SK-N-SH treated with all-trans-retinoic acid at 6 μM for 48 hours (cell line): ENCODE measurements around the gene CCDC188.

ENCODE experiments used
- ATAC-seq: fragments of 200-7000 bp; cut with Tn5 transposase; 3 replicates; pipeline ENCODE4 v1.9.1; 2020; ENCODE audit warnings: mild to moderate bottlenecking, moderate library complexity
- ARNTL ChIP-seq: fragments of 450-650 bp; formaldehyde crosslinking; IDR thresholded peaks from 2 replicates; pipeline ENCODE4 v1.5.0; 2020; ENCODE audit warnings: low read depth, mild to moderate bottlenecking, moderate library complexity, borderline replicate concordance
- BACH2 ChIP-seq: fragments of 250-450 bp; sonication (Bioruptor Pico); IDR thresholded peaks from 2 replicates; pipeline ENCODE4 v1.9.0; 2021; ENCODE audit warnings: mild to moderate bottlenecking, borderline replicate concordance
- CSDC2 ChIP-seq: fragments of 250-450 bp; sonication (Bioruptor Pico); IDR thresholded peaks from 2 replicates; pipeline ENCODE4 v1.5.0; 2020; ENCODE audit warnings: mild to moderate bottlenecking, moderate library complexity
- ESRRG ChIP-seq: fragments of 250-450 bp; sonication (Bioruptor Pico); IDR thresholded peaks from 2 replicates; pipeline ENCODE4 v1.6.1; 2021; ENCODE audit warnings: mild to moderate bottlenecking
- GLIS3 ChIP-seq: fragments of 250-450 bp; sonication (Bioruptor Pico); IDR thresholded peaks from 2 replicates; pipeline ENCODE4 v1.5.0; 2020; ENCODE audit warnings: mild to moderate bottlenecking, moderate library complexity
- ISL1 ChIP-seq: fragments of 250-450 bp; sonication (Bioruptor Pico); IDR thresholded peaks from 2 replicates; pipeline ENCODE4 v2.1.2; 2022; ENCODE audit warnings: mild to moderate bottlenecking, moderate library complexity
- OSR1 ChIP-seq: fragments of 250-450 bp; sonication (Bioruptor Pico); IDR thresholded peaks from 2 replicates; pipeline ENCODE4 v1.8.0; 2022; ENCODE audit warnings: moderate library complexity, mild to moderate bottlenecking, inconsistent platforms
- PPARA ChIP-seq: fragments of 250-450 bp; sonication (Bioruptor Pico); IDR thresholded peaks from 2 replicates; pipeline ENCODE4 v1.5.0; 2020; ENCODE audit warnings: mild to moderate bottlenecking, borderline replicate concordance
- RARB ChIP-seq: fragments of 250-450 bp; sonication (Bioruptor Pico); IDR thresholded peaks from 2 replicates; pipeline ENCODE4 v1.8.0; 2021; ENCODE audit warnings: mild to moderate bottlenecking, moderate library complexity
- SNAI2 ChIP-seq: fragments of 250-450 bp; sonication (Bioruptor Pico); IDR thresholded peaks from 2 replicates; pipeline ENCODE4 v1.5.0; 2020; ENCODE audit warnings: mild to moderate bottlenecking, moderate library complexity
- TCF4 ChIP-seq: fragments of 250-450 bp; sonication (Bioruptor Pico); IDR thresholded peaks from 2 replicates; pipeline ENCODE4 v1.8.0; 2021; ENCODE audit warnings: mild to moderate bottlenecking, moderate library complexity, borderline replicate concordance
- TOX ChIP-seq: fragments of 250-450 bp; sonication (Bioruptor Pico); IDR thresholded peaks from 2 replicates; pipeline ENCODE4 v1.8.0; 2021; ENCODE audit warnings: mild to moderate bottlenecking, moderate library complexity, borderline replicate concordance
- ZC3H10 ChIP-seq: fragments of 250-450 bp; sonication (Bioruptor Pico); IDR thresholded peaks from 2 replicates; pipeline ENCODE4 v1.5.1; 2021; ENCODE audit warnings: mild to moderate bottlenecking, moderate library complexity
- ZFP3 ChIP-seq: fragments of 250-450 bp; sonication (Bioruptor Pico); IDR thresholded peaks from 2 replicates; pipeline ENCODE4 v1.5.0; 2020; ENCODE audit warnings: mild to moderate bottlenecking, moderate library complexity
- ZFP30 ChIP-seq: fragments of 450-650 bp; formaldehyde crosslinking; IDR thresholded peaks from 2 replicates; pipeline ENCODE4 v1.5.0; 2022; ENCODE audit warnings: mild to moderate bottlenecking, moderate library complexity
- ZNF565 ChIP-seq: fragments of 450-650 bp; formaldehyde crosslinking; conservative IDR thresholded peaks from 2 replicates; pipeline ENCODE4 v1.5.0; 2020; ENCODE audit warnings: low read depth, mild to moderate bottlenecking, moderate library complexity
- ZNF70 ChIP-seq: fragments of 450-650 bp; formaldehyde crosslinking; IDR thresholded peaks from 2 replicates; pipeline ENCODE4 v1.5.0; 2020; ENCODE audit warnings: mild to moderate bottlenecking, moderate library complexity
- ZNF8 ChIP-seq: fragments of 450-650 bp; formaldehyde crosslinking; IDR thresholded peaks from 2 replicates; pipeline ENCODE4 v1.5.0; 2020; ENCODE audit warnings: mild to moderate bottlenecking, moderate library complexity
- TF ChIP-seq, protein P1 (sequence below): fragments of 250-450 bp; sonication (Bioruptor Pico); IDR thresholded peaks from 2 replicates; pipeline ENCODE4 v1.5.1; 2020; ENCODE audit warnings: low read depth, mild to moderate bottlenecking, moderate library complexity
- TF ChIP-seq, protein P2 (sequence below): fragments of 250-450 bp; sonication (Bioruptor Pico); IDR thresholded peaks from 2 replicates; pipeline ENCODE4 v1.5.1; 2021; ENCODE audit warnings: mild to moderate bottlenecking, moderate library complexity
- TF ChIP-seq, protein P3 (sequence below): fragments of 250-450 bp; sonication (Bioruptor Pico); IDR thresholded peaks from 2 replicates; pipeline ENCODE4 v1.5.0; 2020; ENCODE audit warnings: mild to moderate bottlenecking, moderate library complexity

CCDC188 gene

DNA sequence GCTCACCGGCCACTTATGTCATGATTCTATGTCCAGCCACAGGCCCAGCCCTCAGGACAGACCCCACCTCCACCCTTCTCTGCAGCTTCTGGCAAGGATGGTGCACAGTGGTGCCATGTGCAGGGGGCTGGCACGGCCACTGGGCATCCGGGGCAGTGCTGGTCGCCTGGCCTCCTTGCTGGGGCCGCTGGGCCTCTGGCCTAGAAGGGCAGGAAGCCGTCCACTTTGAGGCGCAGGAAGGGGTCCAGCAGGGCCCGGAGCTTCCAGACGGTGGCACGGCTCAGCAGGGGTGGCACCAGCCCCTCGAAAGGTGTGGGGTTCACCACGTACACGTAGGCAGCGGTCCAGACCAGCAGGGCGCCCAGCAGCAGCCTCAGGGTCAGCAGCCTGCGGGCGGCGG lies 2.4 kb downstream of the CCDC188 start:
- TF ChIP-seq, protein P1, sequence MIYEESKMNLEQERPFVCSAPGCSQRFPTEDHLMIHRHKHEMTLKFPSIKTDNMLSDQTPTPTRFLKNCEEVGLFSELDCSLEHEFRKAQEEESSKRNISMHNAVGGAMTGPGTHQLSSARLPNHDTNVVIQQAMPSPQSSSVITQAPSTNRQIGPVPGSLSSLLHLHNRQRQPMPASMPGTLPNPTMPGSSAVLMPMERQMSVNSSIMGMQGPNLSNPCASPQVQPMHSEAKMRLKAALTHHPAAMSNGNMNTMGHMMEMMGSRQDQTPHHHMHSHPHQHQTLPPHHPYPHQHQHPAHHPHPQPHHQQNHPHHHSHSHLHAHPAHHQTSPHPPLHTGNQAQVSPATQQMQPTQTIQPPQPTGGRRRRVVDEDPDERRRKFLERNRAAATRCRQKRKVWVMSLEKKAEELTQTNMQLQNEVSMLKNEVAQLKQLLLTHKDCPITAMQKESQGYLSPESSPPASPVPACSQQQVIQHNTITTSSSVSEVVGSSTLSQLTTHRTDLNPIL (CRISPR knock-in tag): no peak
- no peak for TF ChIP-seq ZFP30 (CRISPR knock-in tag)
- TF ChIP-seq PPARA (CRISPR knock-in tag): no peak
- TF ChIP-seq ZNF8 (CRISPR knock-in tag): no peak
- no peak for TF ChIP-seq ZNF565 (CRISPR knock-in tag)
- no peak for TF ChIP-seq SNAI2 (CRISPR knock-in tag)
- TF ChIP-seq RARB (CRISPR knock-in tag): no peak
- no peak; the same call in 2 of the 3 replicates for ATAC-seq

DNA sequence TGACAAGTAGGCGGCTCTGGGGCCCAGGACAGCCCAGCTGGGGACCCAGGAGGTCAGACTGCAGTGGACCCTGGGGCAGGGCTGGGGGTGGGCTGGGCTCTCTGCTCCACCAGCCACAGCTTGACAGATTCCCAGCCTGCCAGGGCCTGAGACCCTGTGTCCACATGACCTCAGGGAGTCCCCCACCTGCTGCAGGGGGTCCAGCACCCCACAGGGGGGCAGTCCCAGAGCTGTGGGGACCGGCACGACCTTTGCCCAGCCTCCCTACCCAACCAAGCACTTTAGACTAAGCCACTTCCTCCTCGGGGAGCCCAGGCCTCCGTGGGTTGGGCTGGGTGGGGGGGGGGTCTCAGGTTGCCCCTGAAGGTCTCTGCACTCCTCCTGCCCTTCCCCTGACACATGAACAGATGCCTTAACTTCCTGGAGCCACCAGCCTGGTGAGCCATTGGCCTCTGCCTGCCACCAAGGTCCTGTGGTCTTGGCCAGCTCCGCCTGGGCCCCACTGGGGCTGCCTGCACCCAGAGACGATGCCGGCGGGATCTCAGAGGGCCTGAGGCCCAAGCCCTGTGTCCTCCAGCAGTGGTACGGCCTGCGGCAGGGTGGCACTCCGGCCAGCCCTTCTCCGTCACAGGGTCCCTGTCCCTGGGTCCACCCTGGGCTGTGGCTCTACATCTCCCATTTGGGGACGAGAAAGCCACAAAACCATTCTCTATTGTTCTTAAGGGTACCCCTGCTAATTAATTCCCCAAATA lies 3.4 kb downstream of the CCDC188 start:
- no peak for ATAC-seq
- TF ChIP-seq ZFP30 (CRISPR knock-in tag) (no peak), TOX (CRISPR knock-in tag) (no peak)

DNA sequence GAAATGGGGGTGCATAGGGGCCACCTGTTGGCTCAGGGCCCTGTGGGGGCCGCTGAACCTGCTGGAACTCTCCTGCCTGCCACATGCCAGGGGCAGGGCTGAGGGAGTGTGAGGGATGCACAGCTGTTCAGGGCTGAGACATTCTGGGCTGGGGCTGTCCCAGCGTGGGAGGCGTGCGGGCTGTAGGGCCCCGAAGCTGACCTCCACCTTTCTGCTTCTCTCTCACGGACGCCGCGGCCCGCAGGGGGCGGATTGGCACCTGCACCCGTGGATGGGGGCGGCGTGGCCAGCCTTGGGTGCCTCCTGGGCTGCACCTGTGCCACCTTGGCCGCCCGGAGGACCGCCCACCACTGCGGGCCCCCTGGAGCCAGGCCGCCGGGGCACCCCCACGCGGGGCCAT lies 4.1 kb downstream of the CCDC188 start:
- TF ChIP-seq CSDC2 (CRISPR knock-in tag): no peak
- TF ChIP-seq, protein P1 (CRISPR knock-in tag): no peak
- no peak for TF ChIP-seq TCF4 (CRISPR knock-in tag)
- TF ChIP-seq ZNF70 (CRISPR knock-in tag): no peak
- no peak for TF ChIP-seq SNAI2 (CRISPR knock-in tag)
- TF ChIP-seq ARNTL (CRISPR knock-in tag): no peak
- TF ChIP-seq GLIS3 (CRISPR knock-in tag): no peak
- no peak for TF ChIP-seq ZC3H10 (CRISPR knock-in tag)
- TF ChIP-seq, protein P2, sequence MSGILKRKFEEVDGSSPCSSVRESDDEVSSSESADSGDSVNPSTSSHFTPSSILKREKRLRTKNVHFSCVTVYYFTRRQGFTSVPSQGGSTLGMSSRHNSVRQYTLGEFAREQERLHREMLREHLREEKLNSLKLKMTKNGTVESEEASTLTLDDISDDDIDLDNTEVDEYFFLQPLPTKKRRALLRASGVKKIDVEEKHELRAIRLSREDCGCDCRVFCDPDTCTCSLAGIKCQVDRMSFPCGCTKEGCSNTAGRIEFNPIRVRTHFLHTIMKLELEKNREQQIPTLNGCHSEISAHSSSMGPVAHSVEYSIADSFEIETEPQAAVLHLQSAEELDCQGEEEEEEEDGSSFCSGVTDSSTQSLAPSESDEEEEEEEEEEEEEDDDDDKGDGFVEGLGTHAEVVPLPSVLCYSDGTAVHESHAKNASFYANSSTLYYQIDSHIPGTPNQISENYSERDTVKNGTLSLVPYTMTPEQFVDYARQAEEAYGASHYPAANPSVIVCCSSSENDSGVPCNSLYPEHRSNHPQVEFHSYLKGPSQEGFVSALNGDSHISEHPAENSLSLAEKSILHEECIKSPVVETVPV: no peak
- no peak for TF ChIP-seq BACH2 (CRISPR knock-in tag)
- TF ChIP-seq, protein P3, sequence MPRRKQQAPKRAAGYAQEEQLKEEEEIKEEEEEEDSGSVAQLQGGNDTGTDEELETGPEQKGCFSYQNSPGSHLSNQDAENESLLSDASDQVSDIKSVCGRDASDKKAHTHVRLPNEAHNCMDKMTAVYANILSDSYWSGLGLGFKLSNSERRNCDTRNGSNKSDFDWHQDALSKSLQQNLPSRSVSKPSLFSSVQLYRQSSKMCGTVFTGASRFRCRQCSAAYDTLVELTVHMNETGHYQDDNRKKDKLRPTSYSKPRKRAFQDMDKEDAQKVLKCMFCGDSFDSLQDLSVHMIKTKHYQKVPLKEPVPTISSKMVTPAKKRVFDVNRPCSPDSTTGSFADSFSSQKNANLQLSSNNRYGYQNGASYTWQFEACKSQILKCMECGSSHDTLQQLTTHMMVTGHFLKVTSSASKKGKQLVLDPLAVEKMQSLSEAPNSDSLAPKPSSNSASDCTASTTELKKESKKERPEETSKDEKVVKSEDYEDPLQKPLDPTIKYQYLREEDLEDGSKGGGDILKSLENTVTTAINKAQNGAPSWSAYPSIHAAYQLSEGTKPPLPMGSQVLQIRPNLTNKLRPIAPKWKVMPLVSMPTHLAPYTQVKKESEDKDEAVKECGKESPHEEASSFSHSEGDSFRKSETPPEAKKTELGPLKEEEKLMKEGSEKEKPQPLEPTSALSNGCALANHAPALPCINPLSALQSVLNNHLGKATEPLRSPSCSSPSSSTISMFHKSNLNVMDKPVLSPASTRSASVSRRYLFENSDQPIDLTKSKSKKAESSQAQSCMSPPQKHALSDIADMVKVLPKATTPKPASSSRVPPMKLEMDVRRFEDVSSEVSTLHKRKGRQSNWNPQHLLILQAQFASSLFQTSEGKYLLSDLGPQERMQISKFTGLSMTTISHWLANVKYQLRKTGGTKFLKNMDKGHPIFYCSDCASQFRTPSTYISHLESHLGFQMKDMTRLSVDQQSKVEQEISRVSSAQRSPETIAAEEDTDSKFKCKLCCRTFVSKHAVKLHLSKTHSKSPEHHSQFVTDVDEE (CRISPR knock-in tag): no peak
- TF ChIP-seq RARB (CRISPR knock-in tag): no peak
- TF ChIP-seq OSR1 (CRISPR knock-in tag): no peak
- TF ChIP-seq PPARA (CRISPR knock-in tag): no peak
- no peak for TF ChIP-seq ISL1
- no peak for ATAC-seq

DNA sequence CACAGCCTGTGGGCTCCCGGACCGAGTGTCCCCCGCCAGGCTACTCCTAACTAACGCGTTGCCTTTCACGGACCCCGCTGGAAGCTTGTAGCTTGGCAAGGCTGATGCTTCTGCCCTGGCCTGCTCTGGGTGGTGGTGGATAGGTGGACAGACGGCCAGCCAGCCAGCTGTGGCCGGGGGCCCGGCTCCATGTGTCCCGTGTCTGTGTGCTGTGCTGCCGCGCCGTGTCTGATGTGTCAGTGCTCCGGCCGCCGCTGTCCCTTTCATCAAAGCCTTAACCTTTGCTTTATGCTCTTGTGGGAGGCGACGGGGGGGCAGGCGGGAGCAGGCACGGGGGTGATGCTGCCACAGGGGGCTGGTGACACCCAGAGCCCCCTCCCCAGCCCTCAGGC lies 5.0 kb downstream of the CCDC188 start:
- no peak for TF ChIP-seq TCF4 (CRISPR knock-in tag)
- TF ChIP-seq, protein P3 (CRISPR knock-in tag): no peak
- TF ChIP-seq PPARA (CRISPR knock-in tag): no peak
- TF ChIP-seq CSDC2 (CRISPR knock-in tag): no peak
- TF ChIP-seq ZFP3: no peak
- TF ChIP-seq TOX (CRISPR knock-in tag): no peak
- TF ChIP-seq ZFP30 (CRISPR knock-in tag): no peak
- TF ChIP-seq, protein P1 (CRISPR knock-in tag): no peak
- TF ChIP-seq BACH2 (CRISPR knock-in tag): no peak
- TF ChIP-seq ARNTL (CRISPR knock-in tag): no peak
- no peak for TF ChIP-seq ZNF565 (CRISPR knock-in tag)
- no peak for TF ChIP-seq ESRRG (CRISPR knock-in tag)
- ATAC-seq: no peak
